TTC549 (cell line): ENCODE measurements around the gene FEN1.

ENCODE experiments used
- FAIRE-seq: peaks from 2 replicates; lab custom pipeline; 2012; peaks lifted over from hg19 to GRCh38; lab: Jason Lieb, UNC

The FEN1 gene

GRCh38 chr11:61757213-61757862 lies 35.4 kb upstream of the FEN1 start:
- no peak for FAIRE-seq

DNA sequence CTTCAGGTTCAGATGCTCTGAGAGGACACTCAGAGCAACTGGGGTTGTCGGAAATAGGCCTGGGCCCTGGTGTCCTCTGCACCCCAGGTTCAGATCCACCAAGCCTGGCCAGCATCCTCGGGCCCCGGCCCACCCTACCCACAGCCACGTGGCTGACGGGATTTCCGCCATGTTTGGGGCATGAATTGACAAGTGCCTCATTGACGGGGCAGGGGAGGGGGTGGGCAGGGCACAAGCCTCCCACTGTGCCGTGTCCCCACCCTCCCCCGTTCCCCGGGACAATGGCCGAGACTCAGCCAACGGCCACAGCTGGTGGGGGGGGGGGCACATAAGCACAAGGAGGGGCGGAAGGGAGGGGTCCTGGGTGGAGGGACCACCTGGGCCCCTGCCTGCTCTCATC lies 31.8 kb upstream of the FEN1 start:
- no peak for FAIRE-seq

DNA sequence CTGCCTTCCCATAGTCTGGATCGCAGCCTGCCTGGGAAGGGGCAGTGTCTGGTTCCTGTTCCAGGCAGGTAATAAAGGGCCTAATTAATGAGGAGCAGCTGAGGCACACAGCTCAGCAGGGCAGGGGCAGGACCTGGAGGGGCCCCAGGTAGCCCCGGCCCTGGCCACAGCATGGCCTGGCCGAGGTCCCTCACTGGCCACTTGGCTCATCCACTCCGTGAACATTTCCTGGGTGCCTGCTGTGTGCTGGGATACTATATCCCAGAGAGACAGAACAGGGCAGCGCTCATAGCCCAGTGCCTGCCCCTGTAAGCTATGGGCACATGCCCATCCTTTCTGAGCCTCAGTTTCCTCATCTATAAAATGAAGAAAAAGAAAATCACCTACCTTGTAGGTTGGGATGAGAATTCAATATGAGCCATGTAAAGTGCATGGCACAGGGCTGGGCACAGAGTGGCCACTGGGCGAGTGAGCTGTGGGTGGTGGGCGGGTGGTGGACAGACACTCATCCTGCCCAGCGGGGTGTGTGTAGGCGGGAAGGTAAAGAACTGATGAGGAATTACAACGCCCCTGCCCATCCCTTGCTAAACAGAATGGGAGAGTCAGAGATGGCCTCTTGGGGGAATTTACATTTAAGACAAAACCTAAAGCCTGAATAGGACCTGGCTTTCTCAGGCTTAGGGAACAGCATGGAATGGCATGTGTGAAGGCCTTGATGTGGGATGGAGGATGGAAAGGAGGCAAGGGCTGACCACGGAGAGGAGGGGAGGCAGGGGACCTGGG lies 31.1 kb upstream of the FEN1 start:
- no peak for FAIRE-seq

- FAIRE-seq, result no peak
Observed at GRCh38 chr11:61762223-61762615, 30.5 kb upstream of the FEN1 start.

GRCh38 chr11:61762798-61763197 lies 29.9 kb upstream of the FEN1 start:
- FAIRE-seq, result no peak

- no peak for FAIRE-seq
Observed at GRCh38 chr11:61763930-61764605, 28.6 kb upstream of the FEN1 start.

DNA sequence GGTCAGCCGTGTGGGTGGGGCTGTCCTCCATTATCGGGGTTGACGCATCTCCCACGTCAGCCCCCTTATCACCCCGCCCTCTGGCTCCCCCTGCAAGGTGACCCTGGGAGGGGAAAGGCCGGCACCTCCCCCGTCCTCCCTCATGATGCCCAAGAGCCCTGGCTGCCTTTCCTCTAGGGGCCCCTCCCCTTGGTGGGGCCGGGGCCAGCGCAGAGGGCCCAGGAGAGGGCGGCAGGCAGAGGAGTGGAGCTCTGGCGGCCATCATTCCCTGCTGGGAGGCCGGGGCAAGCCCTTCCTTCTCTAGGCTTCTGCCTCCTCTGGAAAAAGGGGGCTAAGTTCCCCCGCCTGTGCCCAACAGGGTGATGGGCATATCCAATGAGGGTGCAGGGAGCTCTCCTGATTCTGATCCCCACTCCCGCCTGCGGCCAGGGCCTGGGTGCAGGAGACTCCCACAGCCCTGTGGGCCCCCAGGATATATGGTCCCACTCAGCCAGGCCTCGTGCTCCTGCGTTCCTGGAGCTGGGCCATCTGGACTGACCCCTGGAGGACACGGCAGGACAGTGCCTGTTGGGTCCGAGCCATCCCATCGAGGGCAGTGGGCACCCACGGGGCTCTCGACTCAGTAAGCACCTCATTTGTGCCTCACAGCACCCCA lies 28.0 kb upstream of the FEN1 start:
- FAIRE-seq, result no peak

GRCh38 chr11:61765550-61766253 lies 27.0 kb upstream of the FEN1 start:
- FAIRE-seq, result no peak

DNA sequence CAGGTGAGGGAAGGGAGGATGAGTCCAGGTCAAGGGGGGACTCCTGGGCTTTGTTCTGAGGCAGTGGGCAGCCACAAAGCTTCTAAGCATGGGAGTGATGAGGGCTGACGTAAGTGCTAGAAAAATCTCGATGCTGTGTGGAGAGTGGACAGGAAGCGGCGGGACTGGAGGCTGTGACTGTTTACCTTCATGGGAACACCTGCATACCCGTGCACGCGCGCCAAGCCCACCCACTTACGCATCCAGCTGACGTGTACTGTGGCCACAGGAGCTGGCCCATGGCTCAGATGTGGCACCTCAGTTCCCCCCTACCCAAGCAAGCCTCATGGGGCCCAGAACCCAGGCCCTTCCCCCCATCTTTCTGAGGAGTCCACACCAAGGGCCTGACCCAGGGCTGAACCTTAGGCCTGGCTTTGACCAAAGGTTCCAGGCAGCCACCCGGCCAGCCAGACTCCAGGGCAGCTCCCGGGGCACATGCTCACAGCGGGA lies 26.3 kb upstream of the FEN1 start:
- FAIRE-seq, result no peak

DNA sequence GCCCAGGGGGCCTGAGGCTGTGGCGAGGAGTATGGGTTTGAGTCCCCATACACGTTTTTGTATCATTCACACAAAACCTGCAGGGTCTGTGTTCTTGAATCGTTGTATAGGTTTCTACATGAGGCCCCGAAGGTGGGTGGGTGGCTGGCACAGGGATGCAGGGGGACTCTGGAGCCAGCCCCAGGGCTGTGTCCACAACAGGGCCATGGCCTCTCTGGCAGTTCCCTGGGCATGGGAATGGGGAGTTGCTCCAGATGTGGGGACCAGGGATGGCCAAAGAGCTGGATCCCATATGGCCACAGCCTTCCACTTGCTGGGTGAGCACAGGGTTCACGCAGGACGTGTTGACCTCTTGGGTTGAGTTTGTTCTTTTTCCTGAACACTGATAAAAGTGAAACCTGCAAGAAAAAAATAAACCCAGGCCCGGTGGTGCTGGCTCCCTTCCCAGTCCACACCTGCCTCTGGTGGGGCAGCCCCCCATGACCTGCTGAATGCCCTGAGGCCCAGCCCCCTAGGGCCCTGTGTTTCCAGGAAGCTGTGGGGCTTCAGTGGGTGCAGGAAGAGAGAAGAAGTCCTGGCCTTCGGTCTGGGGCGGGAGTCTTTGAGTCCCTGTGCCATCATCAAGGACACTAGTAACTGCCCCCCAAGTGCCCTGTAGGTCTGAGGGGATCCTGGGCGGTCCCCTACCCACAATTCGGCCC lies 24.2 kb upstream of the FEN1 start:
- FAIRE-seq, result no peak

DNA sequence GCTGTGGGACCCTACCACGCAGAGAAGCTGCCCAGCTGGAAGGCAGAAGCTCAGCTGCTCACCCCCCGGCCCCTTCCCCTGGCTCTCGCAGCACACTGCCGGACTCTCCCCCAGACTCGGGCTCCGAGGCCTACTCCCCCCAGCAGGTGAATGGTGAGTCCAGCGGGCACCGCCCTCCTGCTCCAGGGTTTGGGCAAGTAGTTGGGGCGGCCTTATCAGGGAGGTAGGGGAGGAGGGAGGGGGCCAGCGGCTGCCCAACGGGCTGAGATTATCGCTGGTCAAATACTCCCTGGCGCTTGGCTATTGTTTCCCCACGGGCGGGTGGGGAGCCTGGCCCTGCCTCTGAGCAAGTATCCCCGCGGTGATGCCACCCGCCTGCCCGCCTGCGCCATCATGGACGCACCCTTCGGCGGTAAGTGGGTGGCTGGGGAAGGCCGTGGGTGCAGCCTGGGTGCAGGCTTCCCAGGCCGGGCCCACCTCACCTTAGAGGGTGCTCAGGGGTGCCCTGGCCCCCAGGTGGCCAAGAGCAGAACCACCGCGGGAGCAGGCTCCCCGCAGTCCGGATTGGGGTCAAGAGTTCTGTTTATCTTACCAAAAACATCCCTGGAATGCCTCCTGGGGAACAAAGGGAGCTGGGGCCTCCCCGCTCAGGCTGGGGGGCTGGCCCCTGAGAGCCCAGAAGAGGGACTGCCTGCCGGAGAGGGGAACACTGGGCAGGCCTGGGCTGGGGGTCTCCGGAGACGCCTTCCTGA lies 23.4 kb upstream of the FEN1 start:
- no peak for FAIRE-seq

- FAIRE-seq, result no peak
Observed at GRCh38 chr11:61769946-61770683, 22.6 kb upstream of the FEN1 start.

GRCh38 chr11:61771195-61771894 lies 21.4 kb upstream of the FEN1 start:
- FAIRE-seq, result no peak

- no peak for FAIRE-seq
Observed at GRCh38 chr11:61771985-61772455, 20.7 kb upstream of the FEN1 start.

DNA sequence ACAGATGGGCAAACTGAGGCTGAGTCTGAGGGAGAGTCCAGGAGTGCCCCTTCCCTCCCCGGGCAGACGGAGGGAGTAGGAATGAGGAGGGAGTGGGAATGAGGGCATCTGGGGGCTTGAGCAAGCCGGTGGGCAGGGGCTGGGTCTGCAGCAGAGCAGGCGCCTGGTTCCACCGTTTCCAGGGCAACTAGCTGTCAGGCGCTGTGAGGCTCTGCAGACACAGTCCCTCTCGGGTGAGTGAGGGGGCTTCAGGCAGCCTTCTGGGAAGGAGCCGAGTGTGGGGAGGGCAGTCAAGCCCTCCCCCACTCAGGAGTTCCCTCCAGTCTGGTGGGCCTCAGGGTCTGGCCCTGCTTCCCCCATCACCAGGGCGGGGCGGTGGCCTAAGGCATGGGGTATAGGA lies 19.4 kb upstream of the FEN1 start:
- FAIRE-seq, result no peak

DNA sequence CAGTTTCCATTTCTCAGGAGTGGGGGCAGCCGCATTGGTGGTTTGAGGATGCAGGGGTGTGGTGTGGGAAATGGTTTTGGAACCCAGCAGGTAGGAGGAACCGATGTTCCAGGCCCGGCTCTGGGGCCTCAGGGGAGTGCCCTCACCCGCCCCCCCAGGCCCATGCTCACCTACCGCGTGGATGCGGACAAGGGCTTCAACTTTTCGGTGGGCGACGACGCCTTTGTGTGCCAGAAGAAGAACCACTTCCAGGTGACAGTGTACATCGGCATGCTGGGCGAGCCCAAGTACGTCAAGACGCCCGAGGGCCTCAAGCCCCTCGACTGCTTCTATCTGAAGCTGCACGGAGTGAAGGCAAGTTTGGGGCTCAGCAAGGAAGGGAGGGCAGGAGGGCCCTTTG lies 18.9 kb upstream of the FEN1 start:
- FAIRE-seq, result no peak

- FAIRE-seq, result no peak
Observed at GRCh38 chr11:61774411-61774810, 18.3 kb upstream of the FEN1 start.

DNA sequence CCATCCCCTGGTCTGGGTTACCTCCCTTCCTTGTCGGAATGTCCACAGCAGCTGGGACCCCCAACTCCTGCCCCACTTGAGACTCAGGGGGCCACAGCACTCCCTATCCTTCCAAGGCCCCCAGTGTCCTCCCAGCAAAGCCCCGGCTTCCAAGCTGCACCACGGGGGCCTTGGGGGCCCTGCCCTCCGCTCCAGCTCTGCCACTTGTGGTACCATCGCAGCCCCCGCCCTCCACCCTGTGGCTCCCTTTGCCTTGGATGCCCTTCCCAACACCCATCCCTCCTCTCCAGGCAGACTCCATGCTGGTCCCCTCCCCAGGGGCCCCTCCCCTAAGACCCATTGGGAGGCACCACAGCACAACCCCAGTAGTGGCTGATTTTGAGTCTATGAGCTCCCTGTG lies 17.6 kb upstream of the FEN1 start:
- FAIRE-seq, result no peak
